ENCODE data around the gene PRRC2B. TPM values are rescaled to one million over a fixed set of nuclear protein-coding genes. Genes with fewer than 3 reads are reported as not detected.
"Not testable (repeated sequence)": the region's sequence is repeated elsewhere in the genome, so short reads cannot be mapped to it uniquely, and the experiment has no call there.

The PRRC2B gene
- total and polyA plus RNA-seq, 11 donors: 59.9 to 193 (median 118) TPM

DNA sequence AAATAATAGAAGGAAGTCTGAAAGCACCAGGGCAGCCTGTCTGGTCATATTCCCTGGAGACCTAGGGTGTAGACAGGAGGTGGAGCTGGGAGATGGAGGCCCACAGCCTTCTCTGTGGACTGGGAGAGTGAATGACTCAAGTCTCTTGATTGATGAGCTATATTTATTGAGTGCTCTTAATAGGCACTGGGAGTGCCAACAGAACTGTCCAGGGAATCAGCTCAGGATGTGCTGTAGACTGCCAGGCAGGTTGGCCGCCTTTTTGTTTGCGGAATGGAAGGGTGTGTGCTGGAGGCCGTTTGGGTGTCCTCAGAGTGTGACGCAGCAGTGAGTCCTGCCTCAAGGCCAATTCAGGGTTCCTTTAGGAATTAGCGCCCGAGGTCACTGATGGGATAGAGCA, 75.5 kb downstream of the PRRC2B start:
- H3K27ac ChIP-seq: no peak overlapping the region
- H3K4me3 ChIP-seq: no peak overlapping the region
- H3K9me3 ChIP-seq: peaks cover 0 to 12% (median 0%) of the 10 kb centered on the region in 12 donors
- WGBS, 4 donors: 90 to 94% (median 92%) methylated on average over 6 of the region's 6 CpGs
- no peak for TF ChIP-seq POLR2A (IDR thresholded peaks at IDR 0.05)
- TF ChIP-seq, protein P1, sequence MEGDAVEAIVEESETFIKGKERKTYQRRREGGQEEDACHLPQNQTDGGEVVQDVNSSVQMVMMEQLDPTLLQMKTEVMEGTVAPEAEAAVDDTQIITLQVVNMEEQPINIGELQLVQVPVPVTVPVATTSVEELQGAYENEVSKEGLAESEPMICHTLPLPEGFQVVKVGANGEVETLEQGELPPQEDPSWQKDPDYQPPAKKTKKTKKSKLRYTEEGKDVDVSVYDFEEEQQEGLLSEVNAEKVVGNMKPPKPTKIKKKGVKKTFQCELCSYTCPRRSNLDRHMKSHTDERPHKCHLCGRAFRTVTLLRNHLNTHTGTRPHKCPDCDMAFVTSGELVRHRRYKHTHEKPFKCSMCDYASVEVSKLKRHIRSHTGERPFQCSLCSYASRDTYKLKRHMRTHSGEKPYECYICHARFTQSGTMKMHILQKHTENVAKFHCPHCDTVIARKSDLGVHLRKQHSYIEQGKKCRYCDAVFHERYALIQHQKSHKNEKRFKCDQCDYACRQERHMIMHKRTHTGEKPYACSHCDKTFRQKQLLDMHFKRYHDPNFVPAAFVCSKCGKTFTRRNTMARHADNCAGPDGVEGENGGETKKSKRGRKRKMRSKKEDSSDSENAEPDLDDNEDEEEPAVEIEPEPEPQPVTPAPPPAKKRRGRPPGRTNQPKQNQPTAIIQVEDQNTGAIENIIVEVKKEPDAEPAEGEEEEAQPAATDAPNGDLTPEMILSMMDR (IDR thresholded peaks at IDR 0.05): no peak
- peak in 1 of 4 donors; percentile 7 for ATAC-seq
- H3K27me3 ChIP-seq: no peaks in the 10 kb centered on the region
- peaks cover 0 to 100% (median 98%) of the 10 kb centered on the region in 9 donors for H3K36me3 ChIP-seq
- DNase-seq: no peak
- intact Hi-C loops (cut with DNase I): no loop called here
- H3K4me1 ChIP-seq: peaks cover 0 to 9% (median 0%) of the 10 kb centered on the region in 12 donors

DNA sequence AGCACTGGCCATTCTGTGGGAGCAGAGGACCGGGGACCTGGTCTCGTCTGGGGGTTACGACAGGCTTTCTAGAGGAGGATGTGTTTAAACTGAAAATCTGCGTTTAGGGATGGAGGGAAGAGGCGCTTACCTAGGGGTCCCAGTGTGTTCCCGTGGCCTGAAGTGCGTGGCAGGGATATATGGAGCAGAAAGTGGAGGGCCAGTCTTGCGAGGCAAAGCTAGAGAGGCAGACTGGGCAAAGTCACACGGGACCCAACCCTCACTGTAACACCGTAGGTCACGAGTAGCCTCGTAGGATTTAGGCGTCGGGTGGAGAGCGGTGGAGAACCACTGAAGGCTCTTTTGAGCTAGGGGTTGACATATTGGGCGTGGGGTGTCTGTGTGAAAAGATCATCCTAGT, 76.1 kb downstream of the PRRC2B start:
- Histone ChIP-seq H3K9me3 (peaks cover 0 to 12% (median 0%) of the 10 kb centered on the region in 12 donors), H3K27me3 (no peaks in the 10 kb centered on the region), H3K27ac (no peak overlapping the region), H3K4me1 (peaks cover 0 to 8% (median 0%) of the 10 kb centered on the region in 12 donors), H3K36me3 (peaks cover 0 to 100% (median 98%) of the 10 kb centered on the region in 9 donors), H3K4me3 (no peak overlapping the region)
- no peak for TF ChIP-seq POLR2A (IDR thresholded peaks at IDR 0.05)
- TF ChIP-seq, protein P1 (IDR thresholded peaks at IDR 0.05): no peak
- ATAC-seq (no peak), DNase-seq (no peak)
- intact Hi-C loops (cut with DNase I): loop anchor here in 6 of 10 donors (5.0 to 10.0 kb wide), 4 partner anchors 65 to 93 kb away; partner anchors contain the start of gene PRRC2B (in 3 of the 6)
- 91 to 94% (median 94%) methylated on average over 16 of the region's 16 CpGs for WGBS, 4 donors

DNA sequence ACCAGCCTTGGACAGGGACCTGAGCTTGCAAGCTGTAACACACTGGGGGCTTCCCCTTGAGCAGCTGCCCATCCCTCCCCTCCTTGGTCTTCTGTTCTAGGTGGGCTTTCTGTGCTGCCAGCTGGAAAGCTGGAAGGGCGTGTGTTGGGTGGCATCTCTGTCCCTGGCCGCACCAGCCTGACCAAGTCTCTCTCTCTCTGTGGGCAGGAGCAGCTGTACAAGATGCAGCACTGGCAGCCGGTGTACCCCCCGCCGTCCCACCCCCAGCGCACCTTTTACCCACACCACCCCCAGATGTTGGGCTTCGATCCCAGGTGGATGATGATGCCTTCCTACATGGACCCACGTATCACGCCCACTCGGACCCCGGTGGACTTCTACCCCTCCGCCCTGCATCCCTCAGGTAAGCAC, 76.7 kb downstream of the PRRC2B start:
- H3K4me3 ChIP-seq: no peak overlapping the region
- TF ChIP-seq POLR2A (IDR thresholded peaks at IDR 0.05): no peak
- TF ChIP-seq, protein P1 (IDR thresholded peaks at IDR 0.05): no peak
- WGBS, 4 donors: 96 to 98% (median 97%) methylated on average over 10 to 12 of the region's 12 CpGs
- H3K36me3 ChIP-seq: peaks cover 0 to 100% (median 98%) of the 10 kb centered on the region in 9 donors
- DNase-seq: no peak
- H3K4me1 ChIP-seq: peaks cover 0 to 8% (median 0%) of the 10 kb centered on the region in 12 donors
- intact Hi-C loops (cut with DNase I): loop anchor here in 6 of 10 donors (5.0 to 10.0 kb wide), 4 partner anchors 66 to 93 kb away; partner anchors contain the start of gene PRRC2B (in 3 of the 6)
- peak in 2 of 4 donors; percentile 7 to 16 for ATAC-seq
- H3K27ac ChIP-seq: no peak overlapping the region
- H3K27me3 ChIP-seq: no peaks in the 10 kb centered on the region
- peaks cover 0 to 12% (median 0%) of the 10 kb centered on the region in 12 donors for H3K9me3 ChIP-seq

DNA sequence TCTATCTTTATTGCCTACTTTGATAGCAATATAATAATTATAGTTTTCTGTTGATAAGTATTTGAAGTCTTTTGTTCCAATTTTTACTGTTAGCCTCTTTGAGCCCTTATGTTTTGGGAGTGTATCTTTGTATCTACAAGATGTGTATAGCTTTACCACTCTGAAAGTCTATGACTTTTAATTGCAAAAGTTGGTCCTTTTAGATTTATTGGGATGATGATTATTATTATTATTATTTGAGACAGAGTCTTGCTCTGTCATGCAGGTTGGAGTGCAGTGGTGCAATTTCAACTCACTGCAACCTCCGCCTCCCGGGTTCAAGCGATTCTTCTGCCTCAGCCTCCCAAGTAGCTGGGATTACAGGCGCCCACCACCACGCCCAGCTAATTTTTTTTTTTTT, 78.2 kb downstream of the PRRC2B start:
- peaks cover 0 to 12% (median 0%) of the 10 kb centered on the region in 12 donors for H3K9me3 ChIP-seq
- intact Hi-C loops (cut with DNase I): loop anchor here in 6 of 10 donors (5.0 to 10.0 kb wide), 4 partner anchors 67 to 95 kb away; partner anchors contain the start of gene PRRC2B (in 3 of the 6)
- H3K36me3 ChIP-seq: peaks cover 0 to 100% (median 99%) of the 10 kb centered on the region in 9 donors
- not testable (repeated sequence) for ATAC-seq, H3K4me3 ChIP-seq, DNase-seq, H3K27ac ChIP-seq, H3K27me3 ChIP-seq
- peaks cover 0 to 19% (median 6%) of the 10 kb centered on the region in 12 donors for H3K4me1 ChIP-seq
- WGBS, 4 donors: 94 to 99% (median 96%) methylated on average over 5 of the region's 5 CpGs
